Stimulated activated CD4-positive, alpha-beta T cell treated with anti-CD3 and anti-CD28 coated beads, Interleukin-4, amount 100 ng/mL, for 24 hours (primary cell): Measurements from ENCODE around the gene SEC14L5.
"Not testable (repeated sequence)": the region's sequence is repeated elsewhere in the genome, so short reads cannot be mapped to it uniquely, and the experiment has no call there.

Experiments used
- DNase-seq: peaks from one replicate; pipeline ENCODE4 v3.0.0-alpha.2; 2020

Gene SEC14L5

GRCh38 chr16:5042574-5043171 lies 84.5 kb downstream of the SEC14L5 start:
- no peak for DNase-seq

GRCh38 chr16:5044011-5044540 lies 85.9 kb downstream of the SEC14L5 start:
- DNase-seq: no peak

DNA sequence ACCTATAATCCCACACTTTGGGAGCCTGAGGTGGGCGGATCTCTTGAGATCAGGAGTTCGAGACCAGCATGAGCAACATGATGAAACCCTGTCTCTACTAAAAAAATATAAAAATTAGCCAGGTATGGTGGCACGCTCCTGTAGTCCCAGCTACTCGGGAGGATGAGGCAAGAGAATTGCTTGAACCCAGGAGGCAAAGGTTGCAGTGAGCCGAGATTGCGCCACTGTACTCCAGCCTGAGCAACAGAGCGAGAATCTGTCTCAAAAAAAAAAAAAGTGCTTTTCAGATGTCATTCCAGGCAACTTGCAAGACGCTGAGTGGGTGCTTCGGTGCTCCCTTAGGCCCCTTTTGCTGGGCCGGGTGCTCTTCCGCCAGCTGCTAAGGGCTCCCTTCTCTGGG lies 86.5 kb downstream of the SEC14L5 start:
- not testable (repeated sequence) for DNase-seq

- no peak for DNase-seq
Measured at GRCh38 chr16:5045499-5046115, 87.5 kb downstream of the SEC14L5 start.

DNA sequence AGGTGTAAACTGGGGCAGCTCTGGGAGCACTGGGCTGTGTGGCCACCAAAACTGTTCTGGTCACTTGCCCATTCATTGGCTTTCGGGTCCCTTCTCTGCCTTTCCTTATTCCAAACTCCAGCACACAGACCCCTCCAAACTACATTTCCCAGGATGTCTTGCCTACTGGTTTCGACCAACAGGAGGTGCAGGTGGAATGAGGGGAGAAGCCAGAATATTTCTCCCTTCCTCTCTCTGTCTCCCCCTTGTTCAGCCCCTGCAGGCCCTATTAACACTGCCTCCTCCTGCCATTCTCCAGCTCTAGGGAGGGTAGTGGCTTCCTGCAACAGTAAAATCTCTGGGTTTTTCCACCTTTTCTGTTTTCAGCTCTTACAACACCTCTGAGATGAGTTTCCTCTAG lies 88.8 kb downstream of the SEC14L5 start:
- DNase-seq: no peak

- DNase-seq: no peak
Measured at GRCh38 chr16:5054876-5055865, 97.0 kb downstream of the SEC14L5 start.

- DNase-seq: peak; percentile 40
Measured at GRCh38 chr16:5056352-5056751, 98.2 kb downstream of the SEC14L5 start.

- DNase-seq: no peak
Measured at GRCh38 chr16:5058476-5058875, 100.3 kb downstream of the SEC14L5 start.

GRCh38 chr16:5059386-5060072 lies 101.4 kb downstream of the SEC14L5 start:
- no peak for DNase-seq

GRCh38 chr16:5060073-5060641 lies 102.0 kb downstream of the SEC14L5 start:
- no peak for DNase-seq

DNA sequence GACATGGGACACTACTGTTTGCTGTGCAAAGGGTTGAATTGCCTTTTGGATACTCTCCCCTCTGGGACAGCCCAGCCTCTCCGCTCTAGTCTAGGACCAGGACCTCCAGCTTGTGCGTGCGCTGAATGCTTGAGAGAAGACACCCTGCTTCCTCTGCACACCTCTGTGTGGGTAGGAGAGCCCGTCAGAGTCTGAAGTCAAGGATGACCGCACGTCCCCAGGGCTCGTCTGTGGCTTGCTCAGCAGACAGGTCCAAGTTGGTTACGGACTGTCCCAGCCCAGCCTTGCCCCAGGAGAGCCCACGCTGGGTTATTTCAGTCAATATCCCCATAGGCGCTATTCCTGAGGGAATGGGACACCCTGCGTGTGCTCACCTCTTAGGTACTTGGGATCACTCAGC lies 103.9 kb downstream of the SEC14L5 start:
- no peak for DNase-seq

DNA sequence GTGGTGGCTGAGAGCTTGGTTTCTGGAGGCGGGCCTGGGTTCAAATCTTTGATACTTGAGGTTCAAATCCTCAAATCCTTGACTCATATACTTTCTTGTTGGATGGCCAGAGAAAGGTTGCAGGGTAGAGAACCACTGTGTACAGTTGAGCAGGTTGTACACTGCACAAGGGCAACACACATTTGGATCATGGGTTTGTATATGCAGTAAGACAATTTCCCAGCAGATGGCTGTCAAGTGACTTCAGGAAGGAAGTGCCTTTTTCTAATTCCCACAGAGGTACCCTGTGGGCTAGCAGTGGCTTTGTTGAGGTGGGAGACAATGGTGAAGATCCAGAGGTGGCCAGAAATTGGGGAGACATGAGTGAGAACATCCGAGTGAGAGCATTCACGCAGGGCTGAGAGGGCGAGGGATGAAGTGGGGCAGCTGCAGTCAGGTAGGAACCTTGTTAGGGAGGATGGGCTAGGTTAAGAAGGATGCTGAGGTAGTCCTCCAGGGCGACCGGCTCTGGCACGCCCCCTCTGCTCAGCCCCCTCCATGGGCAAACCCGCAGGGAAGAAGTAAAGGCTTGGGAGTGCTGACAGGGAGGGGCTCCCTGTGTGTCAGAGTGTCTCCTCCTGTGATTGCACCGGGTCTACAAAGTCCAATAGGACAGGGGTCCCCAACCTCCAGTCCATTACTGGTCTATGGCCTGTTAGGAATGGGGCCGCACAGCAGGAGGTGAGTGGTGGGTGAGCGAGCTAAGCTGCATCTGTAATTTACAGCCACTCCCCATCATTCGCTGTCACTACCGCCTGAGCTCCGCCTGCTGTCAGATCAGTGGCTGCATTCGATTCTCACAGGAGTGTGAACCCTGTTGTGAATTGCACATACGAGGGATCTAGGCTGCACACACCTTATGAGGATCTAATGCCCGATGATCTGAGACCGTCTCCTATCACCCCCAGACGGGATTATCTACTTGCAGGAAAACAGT lies 104.9 kb downstream of the SEC14L5 start:
- no peak for DNase-seq

DNA sequence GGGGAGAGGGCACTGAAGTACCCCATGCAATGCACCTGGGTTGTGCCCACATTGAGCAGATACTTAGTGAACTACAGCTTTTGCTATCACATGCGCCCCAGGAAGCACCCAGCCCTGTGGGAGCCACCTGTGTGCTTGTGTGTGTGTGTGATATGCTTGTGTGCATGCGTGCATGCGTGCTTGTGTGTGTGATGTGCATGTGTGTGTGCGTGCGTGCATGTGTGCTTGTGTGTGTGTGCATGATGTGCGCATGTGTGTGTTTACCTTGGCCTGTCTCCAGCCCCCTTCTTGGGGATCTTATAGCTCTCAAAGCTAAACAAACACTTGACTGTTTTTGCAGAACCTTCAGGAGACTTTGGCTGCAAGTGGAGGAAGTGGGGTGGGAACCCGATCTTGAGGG lies 106.8 kb downstream of the SEC14L5 start:
- no peak for DNase-seq

GRCh38 chr16:5065326-5065725 lies 107.2 kb downstream of the SEC14L5 start:
- DNase-seq: no peak

DNA sequence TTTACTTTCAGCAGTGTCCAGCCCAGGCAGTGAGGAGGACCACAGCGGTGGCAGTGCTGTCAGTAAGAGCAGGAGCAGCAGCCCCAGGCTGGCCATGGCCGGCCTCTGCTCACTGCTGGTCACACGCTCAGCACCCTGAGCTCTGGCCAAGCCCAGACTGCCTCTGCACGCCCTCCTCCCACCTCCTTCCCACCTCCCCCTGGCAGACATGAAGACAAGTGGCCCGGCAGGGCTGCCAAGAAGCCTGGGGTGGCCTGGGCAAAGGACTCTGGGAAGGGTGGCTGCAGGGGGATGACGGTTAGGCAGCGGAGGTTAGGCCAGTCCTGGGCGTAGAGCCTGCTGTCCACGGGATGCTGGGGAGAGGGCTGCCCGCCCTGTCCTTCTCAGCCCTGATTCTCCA lies 107.7 kb downstream of the SEC14L5 start, which contains the start of gene C16orf89:
Gene C16orf89 (minus strand): TSS at position 144 of the 400 bp plus-strand sequence. CDS start 48 bp downstream, at position 96.
- no peak for DNase-seq

DNA sequence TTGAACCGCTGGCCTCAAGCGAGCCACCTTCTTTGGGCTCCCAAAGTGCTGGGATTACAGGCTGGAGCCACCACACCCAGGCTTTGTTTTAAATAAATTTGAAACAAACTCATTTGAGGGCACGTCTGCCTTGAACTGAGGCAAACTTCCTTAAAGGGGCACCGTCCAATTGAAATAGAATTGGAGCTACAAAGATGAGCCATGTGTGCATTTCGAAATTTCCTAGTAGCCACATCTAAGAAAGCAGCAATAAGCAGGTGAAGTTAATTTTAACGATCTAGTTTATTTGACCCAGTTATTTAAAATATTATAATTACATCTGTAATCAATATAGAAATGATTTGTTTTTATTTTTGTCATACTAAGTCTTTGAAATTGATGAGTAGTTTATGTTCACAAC lies 108.4 kb downstream of the SEC14L5 start:
- no peak for DNase-seq
